Suprapubic skin (tissue), 4 donors: ENCODE measurements around the gene OSBP2. TPM values are rescaled to one million over a fixed set of nuclear protein-coding genes. Genes with fewer than 3 reads are reported as not detected.

Source experiments
- DNase-seq, 2 donors: peaks; one replicate each; pipeline ENCODE4 v3.0.0-alpha.2; 2019; ENCODE audit warnings: low spot score in 2 of 2
- H3K27ac ChIP-seq: fragments of 200-600 bp; sonication (generic); one replicate; pipeline ENCODE4 v1.5.1; 2019
- H3K27me3 ChIP-seq: fragments of 200-600 bp; sonication (generic); one replicate; pipeline ENCODE4 v1.5.1; 2019
- H3K36me3 ChIP-seq: fragments of 200-600 bp; sonication (generic); one replicate; pipeline ENCODE4 v1.5.1; 2019
- H3K4me1 ChIP-seq: fragments of 200-600 bp; sonication (generic); one replicate; pipeline ENCODE4 v1.5.1; 2019
- H3K4me3 ChIP-seq: fragments of 200-600 bp; sonication (generic); one replicate; pipeline ENCODE4 v1.5.1; 2019; ENCODE audit warnings: mild to moderate bottlenecking
- H3K9me3 ChIP-seq: fragments of 200-600 bp; sonication (generic); one replicate; pipeline ENCODE4 v1.5.1; 2019
- EP300 ChIP-seq: sonication (generic); formaldehyde crosslinking; IDR thresholded peaks from one replicate; pipeline ENCODE4 v1.6.1; 2017; ENCODE audit warnings: antibody characterized with exemption
- POLR2A ChIP-seq, 2 donors: fragments of 450-650 bp; IDR thresholded peaks; one replicate each; pipeline ENCODE4 v1.6.1; 2017; ENCODE audit warnings: antibody characterized with exemption in 2 of 2, mild to moderate bottlenecking in 2 of 2, moderate library complexity in 2 of 2
- POLR2AphosphoS5 ChIP-seq, 3 donors: sonication (generic); formaldehyde crosslinking; IDR thresholded peaks; one replicate each; pipeline ENCODE4 v1.6.1; 2017; ENCODE audit warnings: antibody characterized with exemption in 3 of 3
- WGBS: methylation state at CpG from one replicate; pipeline ENCODE4 v1.1.5; 2018; 5-methylcytosine and 5-hydroxymethylcytosine counted together
- total RNA-seq, 4 donors: library from RNA; depleted of rRNA; stranded (reverse); fragments of >200 nt; gene quantifications; one replicate each; pipeline ENCODE4 v1.1.0, GENCODE V29; 2016
- TF ChIP-seq, protein P1 (sequence below), 2 donors: fragments of 200-600 bp in 1 of 2; fragments of 450-650 bp in 1 of 2; sonication (generic) in 1 of 2; IDR thresholded peaks; one replicate each; pipeline ENCODE4 v1.5.1; 2016 to 2019; ENCODE audit warnings: antibody characterized with exemption in 2 of 2, mild to moderate bottlenecking in 1 of 2, moderate library complexity in 1 of 2

The OSBP2 gene
- total RNA-seq, 4 donors from 2014 or later = 3.9 to 11.3 (median 6.4) TPM

DNA sequence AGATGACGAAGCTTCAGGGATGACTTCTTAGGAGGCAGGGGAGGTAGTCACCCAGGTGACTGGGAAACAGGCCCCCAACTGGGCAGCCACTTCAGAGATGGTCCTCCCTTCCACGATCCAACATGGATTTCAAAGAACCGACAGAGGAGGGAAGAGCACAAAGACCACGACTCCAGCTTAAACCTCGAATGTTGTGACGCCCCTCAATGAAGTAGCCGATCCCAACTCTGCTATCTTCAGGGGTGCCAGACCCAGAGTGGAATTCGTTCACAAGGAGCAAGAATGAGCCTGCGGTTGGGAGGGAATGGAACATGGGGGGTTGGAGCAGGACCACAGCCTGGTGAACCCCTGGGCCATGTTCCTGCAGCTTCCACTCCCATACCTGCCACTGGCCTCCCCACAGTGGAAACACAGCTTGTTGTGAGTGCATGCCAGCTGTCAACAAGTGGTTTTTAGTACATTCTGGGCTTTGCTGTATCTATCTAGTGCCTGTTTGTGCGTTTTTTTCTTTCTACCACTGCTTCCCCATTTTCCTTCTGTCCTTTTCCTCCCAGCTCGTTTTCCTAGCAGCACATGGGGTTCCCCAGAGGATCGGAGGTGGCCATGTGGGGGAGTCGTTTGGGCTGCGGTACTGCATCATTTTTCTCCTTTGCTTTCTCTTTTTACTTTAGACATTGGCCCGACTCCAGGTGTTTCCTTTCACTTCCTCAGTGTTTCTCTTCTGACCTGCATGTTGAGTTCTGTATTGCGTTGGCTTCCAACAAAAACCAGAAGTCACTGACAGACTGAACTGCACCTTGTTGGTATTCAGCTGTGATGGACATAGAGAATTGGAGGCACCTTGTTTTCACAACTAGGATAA is 208.1 kb downstream of the OSBP2 start:
- no peaks in the 10 kb centered on the region for H3K27me3 ChIP-seq
- 79% methylated on average over 16 of the region's 16 CpGs for WGBS
- H3K4me1 ChIP-seq = no peaks in the 10 kb centered on the region
- no peak overlapping the region for H3K27ac ChIP-seq
- no peak for DNase-seq
- no peak for TF ChIP-seq EP300
- no peak for TF ChIP-seq POLR2A (IDR thresholded peaks at IDR 0.05)
- TF ChIP-seq, protein P1, sequence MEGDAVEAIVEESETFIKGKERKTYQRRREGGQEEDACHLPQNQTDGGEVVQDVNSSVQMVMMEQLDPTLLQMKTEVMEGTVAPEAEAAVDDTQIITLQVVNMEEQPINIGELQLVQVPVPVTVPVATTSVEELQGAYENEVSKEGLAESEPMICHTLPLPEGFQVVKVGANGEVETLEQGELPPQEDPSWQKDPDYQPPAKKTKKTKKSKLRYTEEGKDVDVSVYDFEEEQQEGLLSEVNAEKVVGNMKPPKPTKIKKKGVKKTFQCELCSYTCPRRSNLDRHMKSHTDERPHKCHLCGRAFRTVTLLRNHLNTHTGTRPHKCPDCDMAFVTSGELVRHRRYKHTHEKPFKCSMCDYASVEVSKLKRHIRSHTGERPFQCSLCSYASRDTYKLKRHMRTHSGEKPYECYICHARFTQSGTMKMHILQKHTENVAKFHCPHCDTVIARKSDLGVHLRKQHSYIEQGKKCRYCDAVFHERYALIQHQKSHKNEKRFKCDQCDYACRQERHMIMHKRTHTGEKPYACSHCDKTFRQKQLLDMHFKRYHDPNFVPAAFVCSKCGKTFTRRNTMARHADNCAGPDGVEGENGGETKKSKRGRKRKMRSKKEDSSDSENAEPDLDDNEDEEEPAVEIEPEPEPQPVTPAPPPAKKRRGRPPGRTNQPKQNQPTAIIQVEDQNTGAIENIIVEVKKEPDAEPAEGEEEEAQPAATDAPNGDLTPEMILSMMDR (IDR thresholded peaks at IDR 0.05) = no peak
- TF ChIP-seq POLR2AphosphoS5 (IDR thresholded peaks at IDR 0.05) = no peak
- peaks cover 14% of the 10 kb centered on the region for H3K36me3 ChIP-seq
- H3K9me3 ChIP-seq = peaks cover 9% of the 10 kb centered on the region
- no peak overlapping the region for H3K4me3 ChIP-seq

DNA sequence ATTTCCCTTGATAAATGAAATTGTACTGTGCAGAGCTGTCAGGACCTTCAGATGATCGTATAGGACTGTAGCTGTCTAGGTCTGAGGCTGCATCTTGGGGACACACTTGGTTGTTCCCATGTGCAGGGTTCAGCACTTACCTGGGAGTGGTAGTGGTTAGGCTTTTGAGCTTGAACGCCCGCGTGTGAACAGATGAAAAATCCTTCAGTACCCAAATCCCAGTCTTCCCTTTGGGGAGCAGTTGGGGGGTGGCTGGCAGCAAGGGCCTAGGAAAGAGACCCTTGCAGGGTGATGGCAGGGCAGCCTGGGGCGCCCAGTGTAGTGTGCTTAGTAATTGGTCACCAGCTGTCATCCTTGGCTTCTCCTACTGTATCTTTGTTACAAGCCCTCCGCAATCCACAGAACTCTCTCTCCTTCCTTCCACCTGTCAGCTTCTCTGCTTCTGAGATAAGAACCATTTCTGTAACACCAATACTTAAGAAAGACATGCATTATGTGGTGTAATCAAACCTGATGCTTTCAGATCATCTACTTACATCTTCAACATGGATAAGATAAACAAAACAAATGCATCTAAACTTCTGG is 209.3 kb downstream of the OSBP2 start:
- DNase-seq = no peak
- Histone ChIP-seq H3K27ac (no peak overlapping the region), H3K36me3 (peaks cover 20% of the 10 kb centered on the region), H3K27me3 (no peaks in the 10 kb centered on the region), H3K9me3 (peaks cover 6% of the 10 kb centered on the region), H3K4me1 (no peaks in the 10 kb centered on the region), H3K4me3 (no peak overlapping the region)
- TF ChIP-seq POLR2AphosphoS5 (IDR thresholded peaks at IDR 0.05) (no peak), EP300 (no peak), POLR2A (IDR thresholded peaks at IDR 0.05) (no peak)
- TF ChIP-seq, protein P1 (IDR thresholded peaks at IDR 0.05) = no peak
- WGBS = 94% methylated on average over 6 of the region's 6 CpGs

DNA sequence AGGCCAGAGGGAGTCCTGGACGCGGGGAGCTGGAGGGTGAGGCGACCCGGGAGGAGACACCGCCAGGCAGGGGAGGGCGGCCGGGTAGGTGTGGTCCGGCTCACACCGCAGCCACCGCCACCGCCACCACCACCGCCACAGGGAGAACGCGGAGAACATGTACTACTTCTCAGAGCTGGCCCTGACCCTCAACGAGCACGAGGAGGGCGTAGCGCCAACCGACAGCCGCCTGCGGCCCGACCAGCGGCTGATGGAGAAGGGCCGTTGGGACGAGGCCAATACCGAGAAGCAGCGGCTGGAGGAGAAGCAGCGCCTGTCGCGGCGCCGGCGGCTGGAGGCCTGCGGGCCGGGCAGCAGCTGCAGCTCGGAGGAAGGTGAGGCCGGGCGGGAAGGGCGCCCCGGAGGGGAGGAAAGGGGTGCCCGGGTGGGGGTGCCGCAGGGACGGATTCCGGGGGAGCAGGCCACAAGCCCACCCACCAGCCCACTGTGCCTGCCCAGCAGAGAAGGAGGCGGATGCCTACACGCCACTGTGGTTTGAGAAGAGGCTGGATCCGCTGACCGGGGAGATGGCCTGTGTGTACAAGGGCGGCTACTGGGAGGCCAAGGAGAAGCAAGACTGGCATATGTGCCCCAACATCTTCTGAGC is 211.1 kb downstream of the OSBP2 start:
- Histone ChIP-seq H3K36me3 (peaks cover 20% of the 10 kb centered on the region), H3K27me3 (no peaks in the 10 kb centered on the region), H3K9me3 (no peaks in the 10 kb centered on the region), H3K4me1 (no peaks in the 10 kb centered on the region), H3K4me3 (no peak overlapping the region), H3K27ac (no peak overlapping the region)
- no peak for TF ChIP-seq POLR2AphosphoS5 (IDR thresholded peaks at IDR 0.05)
- TF ChIP-seq, protein P1 (IDR thresholded peaks at IDR 0.05) = no peak
- TF ChIP-seq POLR2A (IDR thresholded peaks at IDR 0.05) = no peak
- no peak for TF ChIP-seq EP300
- 94% methylated on average over 27 of the region's 49 CpGs for WGBS
- DNase-seq = no peak

DNA sequence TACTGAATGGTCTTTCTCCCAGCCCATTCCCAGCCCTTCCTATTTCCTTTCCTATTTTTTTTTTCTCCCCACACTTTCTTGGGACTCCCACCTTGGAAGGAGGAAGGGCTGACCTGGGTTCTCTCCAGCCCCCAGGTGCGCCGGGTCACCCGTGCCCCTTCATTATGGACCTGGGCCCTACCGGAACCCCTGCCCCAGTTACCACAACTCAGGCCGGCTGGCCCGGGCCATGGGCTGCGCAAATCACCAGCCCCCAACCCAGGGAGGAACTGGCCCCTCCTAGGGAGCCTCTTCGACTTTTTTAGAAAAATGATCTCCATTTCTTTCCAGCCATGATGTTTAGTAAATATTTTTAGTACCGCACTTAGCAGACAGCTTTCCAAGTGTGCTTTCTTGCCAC is 211.7 kb downstream of the OSBP2 start:
- Histone ChIP-seq H3K4me1 (no peaks in the 10 kb centered on the region), H3K27ac (no peak overlapping the region), H3K4me3 (no peak overlapping the region), H3K27me3 (no peaks in the 10 kb centered on the region), H3K36me3 (peaks cover 20% of the 10 kb centered on the region), H3K9me3 (no peaks in the 10 kb centered on the region)
- DNase-seq = no peak
- 94% methylated on average over 9 of the region's 9 CpGs for WGBS
- TF ChIP-seq POLR2AphosphoS5 (IDR thresholded peaks at IDR 0.05) (no peak), EP300 (no peak), POLR2A (IDR thresholded peaks at IDR 0.05) (no peak)
- TF ChIP-seq, protein P1 (IDR thresholded peaks at IDR 0.05) = no peak

DNA sequence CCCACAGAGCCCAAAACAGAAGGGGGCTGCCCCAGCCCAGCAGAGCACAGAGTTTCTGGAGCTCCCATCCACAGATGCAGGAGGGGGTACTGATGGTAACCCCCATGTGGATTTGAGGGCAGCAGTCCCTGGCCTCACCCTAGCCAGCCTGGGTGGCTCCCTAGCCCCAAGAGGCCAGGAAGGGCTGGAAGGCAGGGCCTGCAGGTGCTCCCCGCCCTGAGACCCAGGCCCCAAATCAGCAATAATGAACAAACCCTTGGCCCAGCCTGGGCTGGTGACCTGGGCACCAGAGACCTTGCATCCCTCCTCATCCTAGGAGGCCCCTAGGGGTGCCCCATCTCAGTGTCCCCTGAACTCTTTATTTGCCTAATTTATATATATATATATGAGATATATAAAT is 212.3 kb downstream of the OSBP2 start:
- no peak for TF ChIP-seq POLR2AphosphoS5 (IDR thresholded peaks at IDR 0.05)
- no peak for TF ChIP-seq POLR2A (IDR thresholded peaks at IDR 0.05)
- TF ChIP-seq, protein P1 (IDR thresholded peaks at IDR 0.05) = no peak
- no peak for TF ChIP-seq EP300
- Histone ChIP-seq H3K27ac (no peak overlapping the region), H3K4me1 (no peaks in the 10 kb centered on the region), H3K9me3 (no peaks in the 10 kb centered on the region), H3K36me3 (peaks cover 20% of the 10 kb centered on the region), H3K27me3 (no peaks in the 10 kb centered on the region), H3K4me3 (no peak overlapping the region)
- WGBS = 100% methylated on average over 1 of the region's 1 CpG
- DNase-seq = no peak
